ENCODE data around the gene ACSS2.
A peak's percentile ranks its signal among the peaks of the same experiment; 100 is the strongest.

Gene ACSS2

GRCh38 chr20:34916774-34917354 lies 40.5 kb downstream of the ACSS2 start:
- DNase-seq = no peak

GRCh38 chr20:34920055-34920454 lies 43.6 kb downstream of the ACSS2 start:
- no peak for DNase-seq

GRCh38 chr20:34921436-34921835 lies 45.0 kb downstream of the ACSS2 start:
- DNase-seq = peak; percentile 50

GRCh38 chr20:34922654-34923381 lies 46.4 kb downstream of the ACSS2 start:
- DNase-seq = peak; percentile 82

GRCh38 chr20:34923414-34923813 lies 47.0 kb downstream of the ACSS2 start:
- no peak for DNase-seq

- no peak for DNase-seq
Observed at GRCh38 chr20:34925341-34925740, 48.9 kb downstream of the ACSS2 start.

- no peak for DNase-seq
Observed at GRCh38 chr20:34925981-34926380, 49.6 kb downstream of the ACSS2 start.

GRCh38 chr20:34926581-34926980 lies 50.2 kb downstream of the ACSS2 start:
- no peak for DNase-seq

- DNase-seq = no peak
Observed at GRCh38 chr20:34927736-34928135, 51.3 kb downstream of the ACSS2 start.

- DNase-seq = no peak
Observed at GRCh38 chr20:34928411-34928810, 52.0 kb downstream of the ACSS2 start.

- no peak for DNase-seq
Observed at GRCh38 chr20:34931771-34932170, 55.4 kb downstream of the ACSS2 start.

GRCh38 chr20:34938466-34939163 lies 62.2 kb downstream of the ACSS2 start:
- DNase-seq = no peak

GRCh38 chr20:34940081-34940481 lies 63.7 kb downstream of the ACSS2 start:
- no peak for DNase-seq

- no peak for DNase-seq
Observed at GRCh38 chr20:34941226-34941625, 64.8 kb downstream of the ACSS2 start.

- no peak for DNase-seq
Observed at GRCh38 chr20:34942301-34942700, 65.9 kb downstream of the ACSS2 start.

GRCh38 chr20:34943808-34944567 lies 67.6 kb downstream of the ACSS2 start:
- no peak for DNase-seq

- DNase-seq = no peak
Observed at GRCh38 chr20:34945315-34946077, 69.1 kb downstream of the ACSS2 start.

GRCh38 chr20:34946661-34947060 lies 70.2 kb downstream of the ACSS2 start:
- no peak for DNase-seq

- DNase-seq = no peak
Observed at GRCh38 chr20:34947336-34947735, 70.9 kb downstream of the ACSS2 start.

- peak; percentile 75 for DNase-seq
Observed at GRCh38 chr20:34948030-34948429, 71.6 kb downstream of the ACSS2 start.

- DNase-seq = no peak
Observed at GRCh38 chr20:34949120-34949519, 72.7 kb downstream of the ACSS2 start.

GRCh38 chr20:34951252-34951651 lies 74.8 kb downstream of the ACSS2 start:
- DNase-seq = no peak

- no peak for DNase-seq
Observed at GRCh38 chr20:34951652-34952051, 75.2 kb downstream of the ACSS2 start.

All from HCEC 1CT (cell line).